HG02970 (cell line): ENCODE data around the gene KCNK13.
"Not testable (repeated sequence)": the region's sequence is repeated elsewhere in the genome, so short reads cannot be mapped to it uniquely, and the experiment has no call there.

Experiments
- ATAC-seq: cut with Tn5 transposase; IDR thresholded peaks from one replicate; pipeline ENCODE4 v1.9.1; 2021; ENCODE audit warnings: mild to moderate bottlenecking, moderate library complexity, moderate number of reproducible peaks; ENCODE audit not compliant: unreplicated experiment, low FRiP score

KCNK13 gene

DNA sequence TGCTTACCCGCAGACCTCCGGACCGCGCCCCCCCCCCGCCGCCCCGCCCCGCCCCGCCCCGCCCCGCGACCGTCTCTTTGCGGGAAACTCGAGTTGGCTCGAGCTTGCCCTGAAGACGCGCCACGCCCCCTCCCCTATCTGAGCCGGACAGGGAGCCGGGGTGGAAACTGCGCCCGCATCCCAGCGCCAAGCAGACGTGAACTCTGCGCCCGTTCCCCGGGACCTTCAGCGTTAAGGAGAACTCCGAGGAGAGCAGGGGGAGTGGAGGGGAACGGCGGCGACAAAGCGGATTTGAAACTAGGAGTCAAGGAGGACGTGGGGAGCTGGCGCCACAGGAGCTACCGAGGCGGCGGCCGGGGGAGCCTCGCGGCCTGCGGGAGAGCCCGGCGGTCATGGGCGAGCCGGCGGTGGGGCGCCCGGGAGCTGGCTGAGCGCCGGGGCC lies at the start of gene KCNK13:
Gene KCNK13, plus strand, starts transcription at position 310 of the 442 bp plus-strand sequence. CDS start 212 bp downstream, outside the sequence.
- no peak for ATAC-seq

DNA sequence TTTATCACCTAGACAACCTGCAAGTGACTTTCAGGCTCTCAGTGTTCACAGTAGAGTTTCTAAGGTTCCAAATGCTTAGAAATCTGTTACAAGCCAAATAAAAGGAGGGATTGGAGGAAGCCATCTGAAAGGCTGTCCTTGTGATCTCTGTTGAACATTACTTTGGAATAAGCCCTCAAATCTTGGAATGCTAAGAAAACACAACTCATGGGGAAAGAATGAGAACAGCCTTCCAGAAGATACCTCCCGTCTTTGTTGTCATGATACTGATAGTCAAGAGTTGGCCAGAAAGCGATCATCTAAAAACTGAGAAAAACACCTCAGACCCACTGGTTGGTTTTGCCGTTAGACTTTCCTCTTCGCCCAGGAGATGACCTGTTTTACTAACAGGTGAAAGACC lies 44.4 kb upstream of the KCNK13 start:
- no peak for ATAC-seq

GRCh38 chr14:90019824-90020523 lies 41.8 kb upstream of the KCNK13 start:
- no peak for ATAC-seq

DNA sequence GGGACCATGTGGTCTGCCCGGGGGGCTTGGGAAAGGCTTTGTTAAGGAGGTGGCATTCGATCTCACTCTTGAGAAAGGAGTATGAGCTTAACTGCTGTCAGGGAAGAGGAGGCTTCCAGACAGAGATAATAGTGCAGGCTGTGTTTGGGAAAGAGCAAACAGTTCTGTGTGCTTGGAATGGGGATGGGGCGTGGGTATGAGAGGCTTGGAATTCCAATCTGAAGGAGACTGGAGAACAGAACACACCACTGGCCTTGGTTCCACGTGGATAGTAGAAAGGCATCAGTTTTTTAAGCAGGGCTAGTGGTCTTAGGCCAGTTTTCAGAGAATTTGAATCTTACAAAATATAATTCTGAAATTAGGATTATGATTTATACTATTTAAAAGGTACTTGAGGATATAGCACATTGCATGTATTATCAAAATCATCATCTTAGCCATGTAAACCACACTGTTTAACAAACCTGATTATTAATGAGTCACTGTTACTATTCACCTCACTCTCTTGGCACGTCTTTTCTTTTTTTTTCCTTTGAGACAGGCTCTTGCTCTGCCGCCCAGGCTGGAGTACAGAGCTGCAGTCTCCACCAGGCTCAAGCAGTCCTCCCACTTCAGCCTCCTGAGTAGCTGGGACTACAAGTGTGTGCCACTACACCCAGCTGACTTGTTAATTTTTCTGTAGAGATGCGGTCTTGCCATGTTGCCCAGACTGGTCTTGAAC lies 38.5 kb upstream of the KCNK13 start:
- ATAC-seq: no peak

DNA sequence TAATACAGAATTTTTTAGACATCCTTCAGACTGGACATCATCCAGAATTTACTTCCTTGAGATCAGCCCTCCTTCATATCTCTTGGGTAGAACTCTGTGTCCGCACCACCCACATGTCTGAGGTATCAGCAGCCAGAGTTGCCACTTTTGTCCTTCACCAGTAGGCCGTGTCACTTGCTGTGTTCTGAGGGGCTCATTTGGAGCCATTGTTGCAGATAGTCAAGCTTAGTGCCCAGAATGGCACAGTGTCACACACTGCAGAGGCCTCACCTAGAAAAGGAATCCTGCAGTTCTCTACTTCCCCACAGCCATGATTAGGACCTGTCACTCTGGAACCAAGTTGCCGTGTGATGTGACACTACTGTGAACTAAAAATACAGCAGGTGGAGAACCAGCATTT lies 36.9 kb upstream of the KCNK13 start:
- ATAC-seq: no peak

GRCh38 chr14:90026608-90027007 lies 35.2 kb upstream of the KCNK13 start:
- not testable (repeated sequence) for ATAC-seq

DNA sequence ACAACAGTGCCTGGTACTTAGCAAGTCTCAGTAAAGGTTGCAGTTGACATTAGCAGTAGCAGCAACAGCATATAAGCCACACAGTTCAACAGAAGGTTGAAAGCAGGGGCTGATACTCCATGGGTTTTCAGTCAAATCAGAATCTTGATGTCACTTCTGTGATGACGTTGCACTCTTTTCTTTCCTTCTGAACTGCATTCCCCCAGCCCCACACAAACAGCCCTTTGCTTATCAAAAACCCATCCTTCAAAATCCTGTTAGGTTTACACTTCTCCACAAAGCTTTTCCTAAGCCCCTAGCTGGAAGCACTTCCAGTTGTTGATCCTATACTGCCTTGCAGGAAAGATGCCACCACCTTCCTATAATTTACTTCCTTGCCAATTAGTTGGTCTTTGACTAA lies 34.0 kb upstream of the KCNK13 start:
- ATAC-seq: no peak

- ATAC-seq: no peak
These were observed 27.6 kb upstream of the KCNK13 start for GRCh38 chr14:90034156-90034555.

- no peak for ATAC-seq
These were observed 26.8 kb upstream of the KCNK13 start for GRCh38 chr14:90034835-90035525.

- no peak for ATAC-seq
These were observed 22.4 kb upstream of the KCNK13 start for GRCh38 chr14:90039253-90040010.

GRCh38 chr14:90040411-90040810 lies 21.4 kb upstream of the KCNK13 start:
- ATAC-seq: no peak

DNA sequence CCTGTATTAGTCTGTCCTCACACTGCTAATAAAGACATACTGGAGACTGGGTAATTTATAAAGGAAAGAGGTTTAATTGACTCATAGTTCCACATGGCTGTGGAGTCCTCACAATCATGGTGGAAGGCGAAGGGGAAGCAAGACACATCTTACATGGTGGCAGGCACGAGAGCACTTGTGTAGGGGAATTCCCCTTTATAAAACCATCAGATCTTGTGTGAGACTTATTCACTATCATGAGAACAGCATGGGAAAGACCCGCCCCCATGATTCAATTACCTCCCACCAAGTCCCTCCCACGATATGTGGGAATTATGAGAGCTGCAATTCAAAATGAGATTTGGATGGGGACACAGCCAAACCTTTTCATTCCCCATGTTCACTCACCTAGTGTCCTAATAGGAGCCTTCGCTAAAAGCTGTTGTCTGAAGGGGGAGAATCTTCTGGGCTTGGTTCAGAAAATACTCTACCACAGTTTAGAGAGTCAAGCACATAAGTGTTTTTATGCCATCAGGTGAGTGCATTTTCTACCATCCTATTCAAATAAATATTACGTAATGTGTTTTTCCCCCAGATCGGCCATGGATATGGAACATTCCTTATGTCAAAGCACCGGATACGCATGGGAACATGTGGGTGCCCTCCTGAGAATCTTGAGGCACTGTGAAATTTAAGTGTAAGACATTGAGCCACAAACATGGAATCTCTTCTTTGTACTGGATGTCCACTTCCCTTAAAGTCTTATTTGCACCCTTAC lies 19.1 kb upstream of the KCNK13 start:
- no peak for ATAC-seq

DNA sequence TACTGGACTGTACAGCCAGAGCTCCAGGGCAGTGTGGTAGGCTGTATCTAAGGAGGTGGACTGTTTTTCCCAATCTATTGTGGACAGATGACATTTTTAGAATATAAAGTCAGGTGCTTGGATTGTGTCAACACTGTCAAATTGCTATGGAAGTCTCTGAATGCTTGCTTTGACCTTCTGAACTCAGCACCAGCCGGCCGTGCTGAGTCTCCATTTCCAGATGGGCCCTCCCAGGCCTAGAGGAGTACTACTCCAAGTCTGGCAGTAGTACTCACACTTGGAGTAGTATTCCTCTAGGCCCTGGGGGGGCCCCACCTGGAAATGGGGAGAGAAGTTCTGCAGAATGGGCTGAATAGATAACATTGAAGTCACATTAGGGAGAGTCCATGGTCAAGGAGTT lies 16.2 kb upstream of the KCNK13 start:
- ATAC-seq: no peak

DNA sequence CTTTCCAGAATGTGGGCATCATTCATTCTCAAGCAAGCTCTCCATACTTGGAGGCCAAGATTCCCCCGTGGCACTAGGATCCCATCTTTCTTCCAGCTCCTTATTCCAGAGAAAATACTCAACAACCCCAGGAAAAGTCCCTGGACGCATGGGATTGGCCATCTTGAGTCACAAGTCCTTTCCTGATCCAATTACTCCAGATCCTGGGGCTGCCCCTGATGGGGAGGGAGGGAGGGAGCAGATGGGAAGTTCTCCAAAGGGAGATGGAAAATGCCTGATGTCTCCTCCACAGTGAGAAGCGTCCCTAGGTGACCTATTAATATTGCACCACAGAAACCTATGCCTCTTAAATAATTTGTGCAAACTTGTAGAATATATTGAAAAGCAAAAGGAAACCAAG lies 12.4 kb upstream of the KCNK13 start:
- no peak for ATAC-seq

- no peak for ATAC-seq
These were observed 11.5 kb upstream of the KCNK13 start for GRCh38 chr14:90050271-90050670.

GRCh38 chr14:90053044-90053443 lies 8.8 kb upstream of the KCNK13 start:
- ATAC-seq: no peak

- ATAC-seq: no peak
These were observed 7.0 kb upstream of the KCNK13 start for GRCh38 chr14:90054803-90055202.

- ATAC-seq: no peak
These were observed 5.0 kb upstream of the KCNK13 start for GRCh38 chr14:90056826-90057225.

- no peak for ATAC-seq
These were observed 2.8 kb upstream of the KCNK13 start for GRCh38 chr14:90058876-90059458.
